ENCODE results near the gene CCSER1. TPM values are rescaled to one million over a fixed set of nuclear protein-coding genes. Genes with fewer than 3 reads are reported as not detected.

The CCSER1 gene
- total and polyA plus RNA-seq, 2 of the 8 experiments (the other 6 are each of a cell fraction or from before 2014, with no cell fraction given), result 0.26 to 0.84 TPM

DNA sequence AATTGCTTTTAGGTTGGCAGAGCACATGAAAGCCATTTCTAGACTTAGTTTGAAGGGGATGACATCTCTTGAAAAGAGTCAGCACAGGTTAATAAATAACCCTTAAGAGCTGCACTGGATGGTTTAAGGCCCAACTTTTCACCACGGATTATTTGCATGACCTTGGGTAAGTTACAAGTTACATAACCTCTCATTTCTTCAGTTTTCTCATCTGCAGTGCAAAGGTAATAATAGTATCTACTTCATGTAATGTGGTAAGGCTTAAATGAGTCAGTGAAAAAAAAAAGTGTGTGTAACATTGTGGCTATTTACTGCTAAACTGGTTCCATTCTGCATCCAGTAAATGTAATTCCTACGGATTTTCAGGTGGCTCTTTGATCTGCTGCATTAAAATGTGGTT lies 715.8 kb downstream of the CCSER1 start (continued):
- TF ChIP-seq, protein P1, sequence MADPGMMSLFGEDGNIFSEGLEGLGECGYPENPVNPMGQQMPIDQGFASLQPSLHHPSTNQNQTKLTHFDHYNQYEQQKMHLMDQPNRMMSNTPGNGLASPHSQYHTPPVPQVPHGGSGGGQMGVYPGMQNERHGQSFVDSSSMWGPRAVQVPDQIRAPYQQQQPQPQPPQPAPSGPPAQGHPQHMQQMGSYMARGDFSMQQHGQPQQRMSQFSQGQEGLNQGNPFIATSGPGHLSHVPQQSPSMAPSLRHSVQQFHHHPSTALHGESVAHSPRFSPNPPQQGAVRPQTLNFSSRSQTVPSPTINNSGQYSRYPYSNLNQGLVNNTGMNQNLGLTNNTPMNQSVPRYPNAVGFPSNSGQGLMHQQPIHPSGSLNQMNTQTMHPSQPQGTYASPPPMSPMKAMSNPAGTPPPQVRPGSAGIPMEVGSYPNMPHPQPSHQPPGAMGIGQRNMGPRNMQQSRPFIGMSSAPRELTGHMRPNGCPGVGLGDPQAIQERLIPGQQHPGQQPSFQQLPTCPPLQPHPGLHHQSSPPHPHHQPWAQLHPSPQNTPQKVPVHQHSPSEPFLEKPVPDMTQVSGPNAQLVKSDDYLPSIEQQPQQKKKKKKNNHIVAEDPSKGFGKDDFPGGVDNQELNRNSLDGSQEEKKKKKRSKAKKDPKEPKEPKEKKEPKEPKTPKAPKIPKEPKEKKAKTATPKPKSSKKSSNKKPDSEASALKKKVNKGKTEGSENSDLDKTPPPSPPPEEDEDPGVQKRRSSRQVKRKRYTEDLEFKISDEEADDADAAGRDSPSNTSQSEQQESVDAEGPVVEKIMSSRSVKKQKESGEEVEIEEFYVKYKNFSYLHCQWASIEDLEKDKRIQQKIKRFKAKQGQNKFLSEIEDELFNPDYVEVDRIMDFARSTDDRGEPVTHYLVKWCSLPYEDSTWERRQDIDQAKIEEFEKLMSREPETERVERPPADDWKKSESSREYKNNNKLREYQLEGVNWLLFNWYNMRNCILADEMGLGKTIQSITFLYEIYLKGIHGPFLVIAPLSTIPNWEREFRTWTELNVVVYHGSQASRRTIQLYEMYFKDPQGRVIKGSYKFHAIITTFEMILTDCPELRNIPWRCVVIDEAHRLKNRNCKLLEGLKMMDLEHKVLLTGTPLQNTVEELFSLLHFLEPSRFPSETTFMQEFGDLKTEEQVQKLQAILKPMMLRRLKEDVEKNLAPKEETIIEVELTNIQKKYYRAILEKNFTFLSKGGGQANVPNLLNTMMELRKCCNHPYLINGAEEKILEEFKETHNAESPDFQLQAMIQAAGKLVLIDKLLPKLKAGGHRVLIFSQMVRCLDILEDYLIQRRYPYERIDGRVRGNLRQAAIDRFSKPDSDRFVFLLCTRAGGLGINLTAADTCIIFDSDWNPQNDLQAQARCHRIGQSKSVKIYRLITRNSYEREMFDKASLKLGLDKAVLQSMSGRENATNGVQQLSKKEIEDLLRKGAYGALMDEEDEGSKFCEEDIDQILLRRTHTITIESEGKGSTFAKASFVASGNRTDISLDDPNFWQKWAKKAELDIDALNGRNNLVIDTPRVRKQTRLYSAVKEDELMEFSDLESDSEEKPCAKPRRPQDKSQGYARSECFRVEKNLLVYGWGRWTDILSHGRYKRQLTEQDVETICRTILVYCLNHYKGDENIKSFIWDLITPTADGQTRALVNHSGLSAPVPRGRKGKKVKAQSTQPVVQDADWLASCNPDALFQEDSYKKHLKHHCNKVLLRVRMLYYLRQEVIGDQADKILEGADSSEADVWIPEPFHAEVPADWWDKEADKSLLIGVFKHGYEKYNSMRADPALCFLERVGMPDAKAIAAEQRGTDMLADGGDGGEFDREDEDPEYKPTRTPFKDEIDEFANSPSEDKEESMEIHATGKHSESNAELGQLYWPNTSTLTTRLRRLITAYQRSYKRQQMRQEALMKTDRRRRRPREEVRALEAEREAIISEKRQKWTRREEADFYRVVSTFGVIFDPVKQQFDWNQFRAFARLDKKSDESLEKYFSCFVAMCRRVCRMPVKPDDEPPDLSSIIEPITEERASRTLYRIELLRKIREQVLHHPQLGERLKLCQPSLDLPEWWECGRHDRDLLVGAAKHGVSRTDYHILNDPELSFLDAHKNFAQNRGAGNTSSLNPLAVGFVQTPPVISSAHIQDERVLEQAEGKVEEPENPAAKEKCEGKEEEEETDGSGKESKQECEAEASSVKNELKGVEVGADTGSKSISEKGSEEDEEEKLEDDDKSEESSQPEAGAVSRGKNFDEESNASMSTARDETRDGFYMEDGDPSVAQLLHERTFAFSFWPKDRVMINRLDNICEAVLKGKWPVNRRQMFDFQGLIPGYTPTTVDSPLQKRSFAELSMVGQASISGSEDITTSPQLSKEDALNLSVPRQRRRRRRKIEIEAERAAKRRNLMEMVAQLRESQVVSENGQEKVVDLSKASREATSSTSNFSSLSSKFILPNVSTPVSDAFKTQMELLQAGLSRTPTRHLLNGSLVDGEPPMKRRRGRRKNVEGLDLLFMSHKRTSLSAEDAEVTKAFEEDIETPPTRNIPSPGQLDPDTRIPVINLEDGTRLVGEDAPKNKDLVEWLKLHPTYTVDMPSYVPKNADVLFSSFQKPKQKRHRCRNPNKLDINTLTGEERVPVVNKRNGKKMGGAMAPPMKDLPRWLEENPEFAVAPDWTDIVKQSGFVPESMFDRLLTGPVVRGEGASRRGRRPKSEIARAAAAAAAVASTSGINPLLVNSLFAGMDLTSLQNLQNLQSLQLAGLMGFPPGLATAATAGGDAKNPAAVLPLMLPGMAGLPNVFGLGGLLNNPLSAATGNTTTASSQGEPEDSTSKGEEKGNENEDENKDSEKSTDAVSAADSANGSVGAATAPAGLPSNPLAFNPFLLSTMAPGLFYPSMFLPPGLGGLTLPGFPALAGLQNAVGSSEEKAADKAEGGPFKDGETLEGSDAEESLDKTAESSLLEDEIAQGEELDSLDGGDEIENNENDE (IDR thresholded peaks at IDR 0.05; ENCODE audit: insufficient replicate concordance, low read length), result no peak
- TF ChIP-seq SIX5 (IDR thresholded peaks at IDR 0.05; ENCODE audit: low read depth, low read length) (no peak), NANOG (IDR thresholded peaks at IDR 0.05; ENCODE audit: insufficient read depth, low read depth, low read length, poor library complexity, severe bottlenecking) (no peak), YY1 (IDR thresholded peaks at IDR 0.05; ENCODE audit: low read depth, low read length) (no peak), CHD2 (IDR thresholded peaks at IDR 0.05; ENCODE audit: low read length) (no peak)
